IMR-90 (cell line): ENCODE data around the gene GFER. TPM values are rescaled to one million over a fixed set of nuclear protein-coding genes. Genes with fewer than 3 reads are reported as not detected.
A peak's percentile ranks its signal among the peaks of the same experiment; 100 is the strongest.

Source experiments
- ATAC-seq: fragments of 200-7000 bp; cut with Tn5 transposase; 2 replicates; pipeline ENCODE4 v1.9.1; 2020; ENCODE audit warnings: low read depth, mild to moderate bottlenecking, moderate library complexity
- BruUV-seq: library from RNA; stranded (reverse); fragments of 400-500 nt; replicated peaks from 2 replicates; lab custom pipeline; 2021; lab: Mats Ljungman, UMichigan
- CTCF ChIA-PET: fragments of 300-600 bp; formaldehyde crosslinking; extraction: SDS; loops from one replicate; lab custom pipeline; 2021; ENCODE audit warnings: antibody characterized with exemption; lab: Yijun Ruan, JAX
- POLR2A ChIA-PET: fragments of 300-600 bp; sonication (Branson Sonifier 250); formaldehyde crosslinking; loops from one replicate; lab custom pipeline; 2022; ENCODE audit warnings: antibody characterized with exemption; ENCODE audit not compliant: unreplicated experiment; lab: Charles Lee
- DNase-seq: peaks from one replicate; pipeline ENCODE4 v3.0.0; 2013
- H2AFZ ChIP-seq: replicated peaks from 2 replicates; pipeline ENCODE3; 2013; ENCODE audit warnings: low read length, mild to moderate bottlenecking; ENCODE audit not compliant: poor library complexity
- H2AK5ac ChIP-seq: 2 replicates; pipeline ENCODE4 v1.6.1; 2013; ENCODE audit warnings: low read depth, low read length, inconsistent platforms
- H2AK9ac ChIP-seq: replicated peaks from 2 replicates; pipeline ENCODE3; 2013; ENCODE audit warnings: mild to moderate bottlenecking, low read depth, low read length, moderate library complexity; ENCODE audit not compliant: poor library complexity
- H2BK120ac ChIP-seq: 2 replicates; pipeline ENCODE4 v1.6.1; 2013; ENCODE audit warnings: low read depth, low read length, inconsistent platforms
- H2BK15ac ChIP-seq: 3 replicates; pipeline ENCODE4 v1.6.1; 2013; ENCODE audit warnings: low read depth, low read length, inconsistent platforms
- H2BK20ac ChIP-seq: 2 replicates; pipeline ENCODE4 v1.6.1; 2013; ENCODE audit warnings: low read depth, mild to moderate bottlenecking, inconsistent platforms, low read length, moderate library complexity
- H2BK5ac ChIP-seq: 2 replicates; pipeline ENCODE4 v1.6.1; 2013; ENCODE audit warnings: mild to moderate bottlenecking, low read depth, low read length, inconsistent platforms; ENCODE audit not compliant: poor library complexity, severe bottlenecking
- H3K14ac ChIP-seq: replicated peaks from 2 replicates; pipeline ENCODE4 v1.6.1; 2013; ENCODE audit warnings: low read depth, low read length, inconsistent platforms
- H3K18ac ChIP-seq: 2 replicates; pipeline ENCODE4 v1.6.1; 2013; ENCODE audit warnings: low read depth, low read length, control low read depth
- H3K23ac ChIP-seq: 2 replicates; pipeline ENCODE4 v1.6.1; 2013; ENCODE audit warnings: low read depth, low read length, inconsistent platforms
- H3K27ac ChIP-seq: 2 replicates; pipeline ENCODE4 v1.5.1; 2013; ENCODE audit warnings: mild to moderate bottlenecking, control low read depth, low read length; ENCODE audit not compliant: insufficient read depth
- H3K27me3 ChIP-seq: 2 replicates; pipeline ENCODE4 v1.6.1; 2013; ENCODE audit warnings: low read length; ENCODE audit not compliant: control insufficient read depth, insufficient read depth
- H3K36me3 ChIP-seq: 2 replicates; pipeline ENCODE4 v1.6.1; 2013; ENCODE audit warnings: low read length, mixed read lengths; ENCODE audit not compliant: control insufficient read depth, insufficient read depth
- H3K4ac ChIP-seq: 2 replicates; pipeline ENCODE4 v1.6.1; 2013; ENCODE audit warnings: low read depth, low read length, inconsistent platforms
- H3K4me1 ChIP-seq: 2 replicates; pipeline ENCODE4 v1.6.1; 2013; ENCODE audit warnings: low read length, mixed read lengths; ENCODE audit not compliant: control insufficient read depth, insufficient read depth
- H3K4me2 ChIP-seq: 2 replicates; pipeline ENCODE4 v1.6.1; 2013; ENCODE audit warnings: low read depth, mild to moderate bottlenecking, control low read depth, low read length, moderate library complexity
- H3K4me3 ChIP-seq: 2 replicates; pipeline ENCODE4 v1.5.1; 2013; ENCODE audit warnings: low read depth, mild to moderate bottlenecking, control low read depth, low read length, moderate library complexity; ENCODE audit not compliant: insufficient read depth
- H3K56ac ChIP-seq: 2 replicates; pipeline ENCODE4 v1.6.1; 2013; ENCODE audit warnings: low read length, inconsistent platforms; ENCODE audit not compliant: insufficient read depth; ENCODE audit errors: extremely low read depth
- H3K79me1 ChIP-seq, 2 experiments: 2 replicates each; pipeline ENCODE4 v1.6.1; 2013; ENCODE audit warnings: low read length in 2 of 2, inconsistent platforms in 1 of 2, low read depth in 1 of 2
- H3K9ac ChIP-seq: 2 replicates; pipeline ENCODE4 v1.6.1; 2013; ENCODE audit warnings: low read depth, low read length, control low read depth
- H3K9me1 ChIP-seq: 2 replicates; pipeline ENCODE4 v1.6.1; 2013; ENCODE audit warnings: low read length, inconsistent platforms; ENCODE audit not compliant: insufficient read depth
- H3K9me3 ChIP-seq: 2 replicates; pipeline ENCODE4 v1.6.1; 2013; ENCODE audit warnings: low read length; ENCODE audit not compliant: control insufficient read depth, insufficient read depth
- H4K20me1 ChIP-seq: 2 replicates; pipeline ENCODE4 v1.6.1; 2013; ENCODE audit warnings: low read length, inconsistent platforms; ENCODE audit not compliant: insufficient read depth
- H4K5ac ChIP-seq: 2 replicates; pipeline ENCODE4 v1.6.1; 2013; ENCODE audit warnings: mild to moderate bottlenecking, low read depth, low read length, control low read depth
- H4K8ac ChIP-seq, 2 experiments: 2 replicates each; pipeline ENCODE4 v1.6.1; 2013; ENCODE audit warnings: low read depth in 2 of 2, low read length in 2 of 2, control low read depth in 1 of 2, inconsistent platforms in 1 of 2
- H4K91ac ChIP-seq: 2 replicates; pipeline ENCODE4 v1.6.1; 2013; ENCODE audit warnings: low read depth, low read length, inconsistent platforms; ENCODE audit not compliant: insufficient read depth
- CEBPB ChIP-seq: IDR thresholded peaks from 2 replicates; pipeline ENCODE4 v1.6.1; 2012; ENCODE audit warnings: low read depth, low read length, improper control_type of control experiment
- MAFK ChIP-seq: IDR thresholded peaks from 2 replicates; pipeline ENCODE4 v1.6.1; 2012; ENCODE audit warnings: low read depth, low read length, improper control_type of control experiment
- MAZ ChIP-seq: IDR thresholded peaks from 2 replicates; pipeline ENCODE4 v1.6.1; 2012; ENCODE audit warnings: low read depth, mild to moderate bottlenecking, low read length, improper control_type of control experiment, moderate library complexity, borderline replicate concordance
- NFE2L2 ChIP-seq: fragments of 150-350 bp; IDR thresholded peaks from 2 replicates; pipeline ENCODE4 v1.6.1; 2016; ENCODE audit warnings: low read depth, mild to moderate bottlenecking, low read length
- RFX5 ChIP-seq: IDR thresholded peaks from 2 replicates; pipeline ENCODE4 v1.8.0; 2012; ENCODE audit warnings: low read depth, mild to moderate bottlenecking, low read length, moderate library complexity
- WGBS, 2 experiments: methylation state at CpG; one replicate each; pipeline versions ENCODE4 v1.1.5 to v1.1.7; 2013; ENCODE audit warnings: missing lambda C conversion rate in 2 of 2; ENCODE audit not compliant: insufficient read length in 1 of 2; ENCODE audit errors: extremely low coverage in 2 of 2; 5-methylcytosine and 5-hydroxymethylcytosine counted together
- dilution Hi-C: fragments of 300-500 bp; cut with HindIII; formaldehyde crosslinking; loops from one replicate; pipeline ENCODE4 v1.14.3; 2018; ENCODE audit warnings: low sequenced_read_pairs; ENCODE audit not compliant: unreplicated experiment
- in situ Hi-C: fragments of 300-500 bp; cut with MboI; formaldehyde crosslinking; loops from 3 replicates; pipeline ENCODE4 v1.14.3; 2019; ENCODE audit warnings: low sequenced_read_pairs, inconsistent platforms, mixed read lengths
- intact Hi-C: fragments of 100-400 bp; cut with micrococcal nuclease; formaldehyde crosslinking; loops from 2 replicates; pipeline ENCODE4 v1.10.0; 2022
- polyA plus RNA-seq, 3 experiments: library from polyadenylated mRNA; depleted of rRNA; stranded (reverse); fragments of >200 nt; gene quantifications; 2 replicates each; pipeline ENCODE4 v1.2.3, GENCODE V29; 2012; ENCODE audit warnings: low replicate concordance in 1 of 3
- total RNA-seq: library from RNA; depleted of rRNA; stranded (reverse); fragments of >200 nt; gene quantifications from 2 replicates; pipeline ENCODE4 v1.2.3, GENCODE V29; 2012

GFER gene
- total and polyA plus RNA-seq, 2 of the 4 experiments (the other 2 are of a cell fraction), result 6.8 to 19.8 TPM

GRCh38 chr16:2028146-2028545, 44.2 kb downstream of the GFER start:
- no peak for TF ChIP-seq RFX5
- TF ChIP-seq NFE2L2, result no peak
- TF ChIP-seq MAZ, result no peak
- no peak for TF ChIP-seq MAFK
- TF ChIP-seq CEBPB, result no peak
- peak overlapping the region in 1 of 2 experiments; percentile 20; a peak in 1 of 4 replicates for H4K8ac ChIP-seq
- no peaks in the 10 kb centered on the region for H3K9me3 ChIP-seq
- peak overlapping the region; percentile 75 for H2AFZ ChIP-seq
- H3K36me3 ChIP-seq, result peaks cover 19% of the 10 kb centered on the region
- peaks cover 9% of the 10 kb centered on the region for H3K9me1 ChIP-seq
- intact Hi-C loops (no loop called here), in situ Hi-C loops (no loop called here), dilution Hi-C loops (no loop called here)
- peak overlapping the region; percentile 2; the same call in 1 of the 2 replicates for H4K91ac ChIP-seq
- no TSS peak for BruUV-seq
- H2BK120ac ChIP-seq, result peak overlapping the region; percentile 37; the same call in 1 of the 2 replicates
- H3K56ac ChIP-seq, result no peak overlapping the region
- H3K4ac ChIP-seq, result peak overlapping the region; percentile 93
- ChIA-PET POLR2A (no interaction called here), CTCF (interaction anchor here (1.3 kb wide), 1 partner anchor 24 kb away, joined by 5 read pairs; no protein-coding TSS in a partner anchor)
- no peak overlapping the region for H2BK15ac ChIP-seq
- peak overlapping the region; percentile 97 for H3K14ac ChIP-seq
- H4K20me1 ChIP-seq, result peaks cover 15% of the 10 kb centered on the region
- H3K79me1 ChIP-seq, result peaks cover 8 to 56% of the 10 kb centered on the region in 2 experiments
- peak overlapping the region; percentile 62 for H2BK5ac ChIP-seq
- peak overlapping the region; percentile 96 for H3K4me2 ChIP-seq
- H2BK20ac ChIP-seq, result 0 out of 2 replicates have a peak overlapping the region, but pooled peaks have one; percentile 14
- DNase-seq (no peak), ATAC-seq (no peak)
- peak overlapping the region; percentile 99 for H2AK5ac ChIP-seq
- peak overlapping the region; percentile 31 for H3K27ac ChIP-seq
- no CpG with 5 or more reads among the region's 3 CpGs for WGBS, 2 experiments
- peak overlapping the region; percentile 77 for H2AK9ac ChIP-seq
- peak overlapping the region; percentile 80 for H3K9ac ChIP-seq
- H3K4me3 ChIP-seq, result peak overlapping the region; percentile 70
- no peaks in the 10 kb centered on the region for H3K27me3 ChIP-seq
- peaks cover 28% of the 10 kb centered on the region for H3K4me1 ChIP-seq
- H4K5ac ChIP-seq, result no peak overlapping the region
- no peak overlapping the region for H3K18ac ChIP-seq
- H3K23ac ChIP-seq, result peak overlapping the region; percentile 94
